ENCODE results near the gene SMOC1. TPM values are rescaled to one million over a fixed set of nuclear protein-coding genes. Genes with fewer than 3 reads are reported as not detected.

SMOC1 gene
- total RNA-seq, 1 experiment from 2014 or later = 22.9 TPM

DNA sequence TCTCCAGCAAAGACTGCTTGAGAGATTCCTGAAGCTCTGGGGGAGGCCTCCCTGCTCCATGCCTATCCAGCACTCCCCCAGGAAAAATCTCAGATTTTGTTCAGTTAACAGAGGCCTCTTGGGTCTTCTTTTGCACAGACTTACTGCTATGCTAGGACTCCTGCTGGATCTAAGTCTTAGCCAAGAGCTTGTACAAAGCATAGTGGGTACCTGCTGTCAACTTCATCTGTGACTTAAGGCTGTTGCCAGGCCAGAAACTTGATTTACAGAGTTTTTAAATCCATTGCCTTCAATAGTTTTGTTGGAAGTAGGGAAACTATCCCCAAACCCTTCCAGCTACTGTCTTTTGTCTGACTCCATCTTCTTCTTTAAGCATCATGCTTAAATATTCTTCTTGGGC is 140.5 kb downstream of the SMOC1 start:
- H3K36me3 Mint-ChIP-seq (ENCODE audit: insufficient read depth, unreplicated experiment) = peaks cover 7% of the 10 kb centered on the region
- ChIA-PET CTCF (interaction anchor here (0.6 to 2.0 kb wide), 11 partner anchors 8 to 201 kb away, joined by 3 to 12 read pairs (median 5); partner anchors contain the start of gene SMOC1), POLR2A (interaction anchor here (0.5 to 5.0 kb wide), 5 partner anchors 11 to 142 kb away, joined by 3 to 37 read pairs (median 4); no protein-coding TSS in a partner anchor)
- no peaks in the 10 kb centered on the region for H3K27me3 Mint-ChIP-seq (ENCODE audit: insufficient read depth, unreplicated experiment)
- H3K27ac Mint-ChIP-seq (ENCODE audit: low read depth, unreplicated experiment) = no peak overlapping the region
- no peaks in the 10 kb centered on the region for H3K9me3 Mint-ChIP-seq (ENCODE audit: unreplicated experiment)
- BruUV-seq (replicated peaks) = no TSS peak
- TF ChIP-seq, protein P1, sequence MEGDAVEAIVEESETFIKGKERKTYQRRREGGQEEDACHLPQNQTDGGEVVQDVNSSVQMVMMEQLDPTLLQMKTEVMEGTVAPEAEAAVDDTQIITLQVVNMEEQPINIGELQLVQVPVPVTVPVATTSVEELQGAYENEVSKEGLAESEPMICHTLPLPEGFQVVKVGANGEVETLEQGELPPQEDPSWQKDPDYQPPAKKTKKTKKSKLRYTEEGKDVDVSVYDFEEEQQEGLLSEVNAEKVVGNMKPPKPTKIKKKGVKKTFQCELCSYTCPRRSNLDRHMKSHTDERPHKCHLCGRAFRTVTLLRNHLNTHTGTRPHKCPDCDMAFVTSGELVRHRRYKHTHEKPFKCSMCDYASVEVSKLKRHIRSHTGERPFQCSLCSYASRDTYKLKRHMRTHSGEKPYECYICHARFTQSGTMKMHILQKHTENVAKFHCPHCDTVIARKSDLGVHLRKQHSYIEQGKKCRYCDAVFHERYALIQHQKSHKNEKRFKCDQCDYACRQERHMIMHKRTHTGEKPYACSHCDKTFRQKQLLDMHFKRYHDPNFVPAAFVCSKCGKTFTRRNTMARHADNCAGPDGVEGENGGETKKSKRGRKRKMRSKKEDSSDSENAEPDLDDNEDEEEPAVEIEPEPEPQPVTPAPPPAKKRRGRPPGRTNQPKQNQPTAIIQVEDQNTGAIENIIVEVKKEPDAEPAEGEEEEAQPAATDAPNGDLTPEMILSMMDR (IDR thresholded peaks at IDR 0.05; ENCODE audit: unreplicated experiment) = no peak
- intact Hi-C loops (cut with micrococcal nuclease) = no loop called here
- DNase-seq (ENCODE audit: unreplicated experiment) = no peak
- peaks cover 17% of the 10 kb centered on the region for H3K4me1 Mint-ChIP-seq (ENCODE audit: insufficient read depth, unreplicated experiment)
- no peak overlapping the region for H3K4me3 Mint-ChIP-seq (ENCODE audit: unreplicated experiment)

DNA sequence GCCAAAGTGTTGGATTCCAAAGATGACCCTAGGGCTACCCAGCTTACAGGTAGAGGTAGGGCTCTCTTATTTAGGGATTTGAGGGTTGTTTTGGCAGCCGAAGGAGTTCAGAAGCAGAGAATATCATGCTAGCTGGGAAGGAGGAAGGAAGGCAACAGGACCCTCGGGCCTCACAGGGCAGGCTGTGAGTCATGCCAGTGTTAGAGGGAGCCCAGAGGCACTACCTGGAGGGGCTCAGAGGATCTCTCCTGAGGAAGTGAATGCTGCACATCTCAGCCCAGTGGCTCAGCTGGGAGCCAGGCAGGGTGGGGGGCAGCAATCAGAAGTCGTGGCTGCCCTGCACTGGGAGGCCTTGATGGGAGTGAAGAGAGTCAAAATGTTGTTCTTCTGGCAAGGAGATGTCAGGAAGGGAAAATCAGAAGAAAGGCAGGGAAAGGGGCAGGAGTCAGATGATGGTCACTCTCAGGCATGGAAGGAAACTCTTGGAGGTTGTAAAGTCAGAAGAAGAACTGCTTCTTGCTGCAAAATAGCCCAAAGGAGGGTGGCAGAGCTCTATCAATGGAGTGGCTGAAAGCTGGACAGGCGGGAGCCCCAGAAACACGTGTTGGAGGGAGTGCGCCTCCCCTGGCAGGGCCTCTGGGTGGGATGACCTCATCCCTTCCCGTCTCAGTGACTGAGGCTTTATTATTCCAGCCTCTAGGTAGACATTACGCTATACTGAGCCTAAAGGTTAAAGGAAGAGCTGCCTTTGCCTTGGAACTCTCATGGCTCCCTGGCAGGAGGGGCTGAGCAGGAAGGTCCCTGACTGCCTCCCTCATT is 141.3 kb downstream of the SMOC1 start:
- ChIA-PET CTCF (interaction anchor here (0.9 to 1.8 kb wide), 8 partner anchors 23 to 202 kb away, joined by 3 to 12 read pairs (median 5); partner anchors contain the start of gene SMOC1), POLR2A (interaction anchor here (0.5 to 5.0 kb wide), 3 partner anchors 9 to 134 kb away, joined by 3 to 37 read pairs (median 4); no protein-coding TSS in a partner anchor)
- H3K4me1 Mint-ChIP-seq (ENCODE audit: insufficient read depth, unreplicated experiment) = peaks cover 17% of the 10 kb centered on the region
- H3K27ac Mint-ChIP-seq (ENCODE audit: low read depth, unreplicated experiment) = no peak overlapping the region
- intact Hi-C loops (cut with micrococcal nuclease) = no loop called here
- no peak overlapping the region for H3K4me3 Mint-ChIP-seq (ENCODE audit: unreplicated experiment)
- no peaks in the 10 kb centered on the region for H3K9me3 Mint-ChIP-seq (ENCODE audit: unreplicated experiment)
- BruUV-seq (replicated peaks) = no TSS peak
- TF ChIP-seq, protein P1 (IDR thresholded peaks at IDR 0.05; ENCODE audit: unreplicated experiment) = no peak
- H3K36me3 Mint-ChIP-seq (ENCODE audit: insufficient read depth, unreplicated experiment) = no peaks in the 10 kb centered on the region
- no peak for DNase-seq (ENCODE audit: unreplicated experiment)
- H3K27me3 Mint-ChIP-seq (ENCODE audit: insufficient read depth, unreplicated experiment) = no peaks in the 10 kb centered on the region

DNA sequence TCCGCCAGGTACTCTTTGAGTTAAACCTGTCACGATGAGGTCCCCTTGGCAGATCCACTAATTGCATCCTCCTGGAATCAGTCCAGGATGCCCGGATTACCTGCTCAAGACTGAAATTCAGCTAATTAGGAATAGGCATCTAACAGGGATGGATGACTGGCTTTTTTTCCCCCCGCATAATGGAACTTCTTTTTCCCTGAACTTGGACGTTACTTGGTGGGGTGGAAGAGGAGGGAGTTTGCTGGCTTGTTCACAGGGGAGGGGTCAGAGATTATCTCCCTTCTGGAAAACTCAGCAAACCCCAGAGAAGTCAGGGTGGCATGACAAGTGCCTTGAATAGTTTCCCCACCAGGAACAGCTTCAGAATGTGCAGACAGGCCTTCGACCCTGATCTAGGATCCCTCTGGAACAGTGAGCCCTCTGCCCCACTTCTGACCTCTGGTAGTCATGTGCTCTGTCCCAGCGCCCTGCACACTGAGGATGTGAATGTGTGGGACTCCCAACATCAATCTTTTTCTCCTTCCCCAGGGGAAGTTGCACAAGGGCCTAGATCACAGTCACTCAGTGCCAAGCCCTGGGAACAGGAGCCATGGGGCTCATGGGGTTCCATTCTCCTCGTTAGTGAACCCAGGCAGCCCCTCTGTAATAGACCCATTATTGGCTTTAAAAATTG is 142.5 kb downstream of the SMOC1 start:
- intact Hi-C loops (cut with micrococcal nuclease) = no loop called here
- CTCF ChIA-PET = interaction anchor here (0.5 to 0.9 kb wide), 3 partner anchors 24 to 203 kb away, joined by 3 to 5 read pairs (median 3); no protein-coding TSS in a partner anchor
- Mint-ChIP-seq H3K9me3 (ENCODE audit: unreplicated experiment) (no peaks in the 10 kb centered on the region), H3K36me3 (ENCODE audit: insufficient read depth, unreplicated experiment) (no peaks in the 10 kb centered on the region), H3K4me1 (ENCODE audit: insufficient read depth, unreplicated experiment) (peaks cover 17% of the 10 kb centered on the region), H3K27ac (ENCODE audit: low read depth, unreplicated experiment) (no peak overlapping the region), H3K27me3 (ENCODE audit: insufficient read depth, unreplicated experiment) (no peaks in the 10 kb centered on the region), H3K4me3 (ENCODE audit: unreplicated experiment) (no peak overlapping the region)
- TF ChIP-seq, protein P1 (IDR thresholded peaks at IDR 0.05; ENCODE audit: unreplicated experiment) = no peak
- DNase-seq (ENCODE audit: unreplicated experiment) = no peak
- POLR2A ChIA-PET = interaction anchor here (0.6 to 1.4 kb wide), 2 partner anchors 11 to 248 kb away, joined by 3 read pairs; no protein-coding TSS in a partner anchor
- no TSS peak for BruUV-seq (replicated peaks)
